T-helper 17 cell (primary cell): ENCODE data around the gene CABP2. TPM values are rescaled to one million over a fixed set of nuclear protein-coding genes. Genes with fewer than 3 reads are reported as not detected.
"Not testable (repeated sequence)": the region's sequence is repeated elsewhere in the genome, so short reads cannot be mapped to it uniquely, and the experiment has no call there.

Source experiments
- ATAC-seq: fragments of 150-1000 bp; cut with Tn5 transposase; 2 replicates; pipeline ENCODE4 v1.10.0; 2021; ENCODE audit warnings: mild to moderate bottlenecking, moderate library complexity
- DNase-seq, 3 donors: peaks; one replicate each; pipeline versions ENCODE4 v3.0.0 to v3.0.0-alpha.2; 2020 to 2021
- H3K9me3 ChIP-seq: one replicate; pipeline ENCODE4 v1.7.0; 2013; ENCODE audit warnings: low read length, mild to moderate bottlenecking; ENCODE audit not compliant: control insufficient read depth, poor library complexity, severe bottlenecking
- H3K27ac Mint-ChIP-seq: one replicate; pipeline ENCODE4 v1.8.0; 2022; ENCODE audit warnings: mild to moderate bottlenecking, moderate library complexity, mixed read lengths
- H3K27me3 Mint-ChIP-seq: one replicate; pipeline ENCODE4 v1.8.0; 2022; ENCODE audit warnings: mixed read lengths
- H3K36me3 Mint-ChIP-seq: one replicate; pipeline ENCODE4 v1.8.0; 2022; ENCODE audit warnings: low read depth, mixed read lengths
- H3K4me1 Mint-ChIP-seq: one replicate; pipeline ENCODE4 v1.8.0; 2022; ENCODE audit warnings: mild to moderate bottlenecking, mixed read lengths
- H3K4me3 Mint-ChIP-seq: one replicate; pipeline ENCODE4 v1.8.0; 2022; ENCODE audit warnings: mild to moderate bottlenecking, moderate library complexity, mixed read lengths
- total RNA-seq, 4 donors: library from RNA in 2 of 4; stranded (reverse) in 2 of 4; gene quantifications; one replicate each; pipeline ENCODE4 v1.2.3 and lab custom pipeline; 2022 to 2026

The CABP2 gene
- total RNA-seq, 2 donors from 2014 or later: not detected

DNA sequence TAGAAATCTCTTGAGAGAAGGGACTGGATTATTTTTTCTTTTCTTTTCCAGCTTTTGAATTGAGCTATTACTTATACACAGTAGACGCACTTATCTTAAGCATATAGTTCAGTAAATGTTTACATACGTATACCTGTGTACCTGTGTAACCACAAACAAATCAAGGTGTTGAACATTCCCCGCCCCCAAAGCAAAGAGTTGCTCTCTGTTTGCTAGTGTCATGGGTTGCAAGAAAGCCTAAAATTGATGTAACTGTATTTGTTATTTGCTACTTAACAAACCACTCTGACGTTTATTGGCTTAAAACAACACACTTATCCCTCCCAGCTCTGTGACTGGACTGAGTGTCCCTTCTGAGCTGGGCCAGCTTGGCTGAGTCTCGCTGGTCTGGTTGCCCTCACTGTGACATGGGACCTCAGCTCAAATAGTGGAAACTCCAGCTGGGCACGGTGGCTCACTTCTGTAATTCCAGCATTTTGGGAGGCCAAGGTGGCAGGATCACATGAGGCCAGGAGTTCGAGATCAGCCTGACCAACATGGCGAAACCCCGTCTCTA, 25.4 kb upstream of the CABP2 start:
- Mint-ChIP-seq H3K4me1 (no peaks in the 10 kb centered on the region), H3K27me3 (peaks cover 18% of the 10 kb centered on the region), H3K27ac (no peak overlapping the region), H3K36me3 (peaks cover 2% of the 10 kb centered on the region), H3K4me3 (no peak overlapping the region)
- ATAC-seq (no peak), DNase-seq (no peak)
- H3K9me3 ChIP-seq: no peaks in the 10 kb centered on the region

DNA sequence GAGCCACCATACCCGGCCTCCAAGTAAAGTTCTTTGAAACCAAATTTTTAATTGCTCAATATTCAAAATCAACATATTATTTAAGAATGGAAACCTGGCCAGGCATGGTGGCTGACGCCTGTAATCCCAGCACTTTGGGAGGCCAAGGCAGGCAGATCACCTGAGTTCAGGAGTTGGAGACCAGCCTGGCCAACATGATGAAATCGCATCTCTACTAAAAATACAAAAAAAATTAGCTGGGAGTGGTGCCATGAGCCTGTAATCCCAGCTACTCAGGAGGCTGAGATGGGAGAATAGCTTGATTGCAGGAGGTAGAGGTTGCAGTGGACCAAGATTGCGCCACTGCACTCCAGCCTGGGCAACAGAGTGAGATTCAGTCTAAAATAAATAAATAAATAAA, 24.9 kb upstream of the CABP2 start:
- H3K36me3 Mint-ChIP-seq, ATAC-seq, H3K4me1 Mint-ChIP-seq, H3K27ac Mint-ChIP-seq, DNase-seq, H3K9me3 ChIP-seq, H3K4me3 Mint-ChIP-seq: not testable (repeated sequence)
- H3K27me3 Mint-ChIP-seq: peaks cover 18% of the 10 kb centered on the region

DNA sequence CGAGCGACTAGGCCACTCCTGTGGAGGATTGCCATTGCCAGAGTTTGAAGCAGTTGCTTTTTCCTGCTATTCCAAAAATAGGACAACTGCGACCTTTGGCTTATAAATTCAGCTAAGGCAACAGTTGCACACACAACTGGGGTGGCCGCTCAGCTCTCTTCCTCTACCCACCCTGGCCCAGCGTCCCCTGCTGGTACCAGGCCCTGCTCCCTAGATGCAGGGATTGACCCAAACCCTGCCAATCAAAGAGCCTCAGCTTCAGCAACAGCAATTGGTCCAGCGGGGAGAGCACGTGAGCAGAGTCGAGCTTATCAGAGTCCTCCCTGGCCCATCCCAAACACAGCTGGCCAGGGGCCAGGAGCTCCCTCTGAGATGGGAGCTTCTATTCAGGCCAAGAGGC, 22.0 kb upstream of the CABP2 start:
- H3K4me1 Mint-ChIP-seq: no peaks in the 10 kb centered on the region
- no peaks in the 10 kb centered on the region for H3K9me3 ChIP-seq
- no peak overlapping the region for H3K27ac Mint-ChIP-seq
- DNase-seq: no peak
- no peak for ATAC-seq
- H3K36me3 Mint-ChIP-seq: peaks cover 2% of the 10 kb centered on the region
- peaks cover 18% of the 10 kb centered on the region for H3K27me3 Mint-ChIP-seq
- H3K4me3 Mint-ChIP-seq: no peak overlapping the region

- Mint-ChIP-seq H3K4me3 (no peak overlapping the region), H3K4me1 (no peaks in the 10 kb centered on the region), H3K27ac (no peak overlapping the region), H3K36me3 (no peaks in the 10 kb centered on the region), H3K27me3 (peaks cover 12% of the 10 kb centered on the region)
- H3K9me3 ChIP-seq: no peaks in the 10 kb centered on the region
- no peak for DNase-seq
- ATAC-seq: no peak
Observed at GRCh38 chr11:67544616-67545242, 21.5 kb upstream of the CABP2 start.

- ATAC-seq: no peak
- Mint-ChIP-seq H3K36me3 (no peaks in the 10 kb centered on the region), H3K27me3 (peaks cover 12% of the 10 kb centered on the region), H3K4me1 (no peaks in the 10 kb centered on the region), H3K27ac (no peak overlapping the region), H3K4me3 (no peak overlapping the region)
- no peak for DNase-seq
- H3K9me3 ChIP-seq: no peaks in the 10 kb centered on the region
Observed at GRCh38 chr11:67543585-67543984, 20.3 kb upstream of the CABP2 start.

DNA sequence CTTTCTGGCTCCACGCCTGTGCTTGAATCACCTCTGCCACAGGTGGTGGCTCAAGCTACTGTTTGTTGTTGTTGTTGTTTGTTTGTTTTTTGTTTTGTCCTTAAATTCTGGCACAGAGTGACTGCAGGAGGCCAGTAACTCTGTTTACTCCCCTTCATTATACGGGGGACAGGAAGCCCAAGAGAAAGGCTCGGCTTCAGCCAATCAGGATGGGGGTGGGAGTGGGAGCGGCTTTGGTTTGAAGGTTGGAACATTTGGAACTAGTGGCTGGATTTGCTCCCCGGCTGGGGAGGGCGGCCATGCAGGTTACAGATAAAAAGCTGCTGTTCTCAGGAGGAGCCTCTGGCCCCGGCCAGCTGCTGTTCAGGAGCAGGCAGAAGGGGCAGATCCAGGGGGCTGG, 19.7 kb upstream of the CABP2 start:
- no peak overlapping the region for H3K27ac Mint-ChIP-seq
- no peaks in the 10 kb centered on the region for H3K4me1 Mint-ChIP-seq
- H3K36me3 Mint-ChIP-seq: no peaks in the 10 kb centered on the region
- no peak for ATAC-seq
- DNase-seq: no peak
- no peak overlapping the region for H3K4me3 Mint-ChIP-seq
- peaks cover 12% of the 10 kb centered on the region for H3K27me3 Mint-ChIP-seq
- no peaks in the 10 kb centered on the region for H3K9me3 ChIP-seq

DNA sequence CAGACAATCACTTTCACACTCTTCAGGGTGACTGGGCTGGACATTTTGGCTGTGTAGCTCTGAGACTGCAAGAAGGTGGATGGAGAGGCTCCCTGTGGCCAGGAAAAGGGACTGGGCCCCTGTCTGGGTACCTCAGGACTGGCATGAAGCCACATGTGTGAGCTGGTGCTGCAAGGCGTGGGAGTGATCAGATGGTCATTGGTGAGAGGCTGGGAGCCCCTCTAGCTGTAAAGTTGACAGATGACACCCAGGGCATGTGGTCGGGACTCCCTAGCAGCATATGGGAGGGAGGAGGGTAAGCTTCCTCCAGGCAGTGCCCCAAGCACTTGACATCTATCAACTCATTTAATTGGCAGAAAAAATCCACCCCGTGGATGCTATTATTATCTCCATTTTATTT, 18.9 kb upstream of the CABP2 start:
- Mint-ChIP-seq H3K4me3 (no peak overlapping the region), H3K27ac (no peak overlapping the region), H3K27me3 (peaks cover 12% of the 10 kb centered on the region), H3K36me3 (no peaks in the 10 kb centered on the region), H3K4me1 (no peaks in the 10 kb centered on the region)
- ATAC-seq: no peak
- H3K9me3 ChIP-seq: no peaks in the 10 kb centered on the region
- DNase-seq: no peak

DNA sequence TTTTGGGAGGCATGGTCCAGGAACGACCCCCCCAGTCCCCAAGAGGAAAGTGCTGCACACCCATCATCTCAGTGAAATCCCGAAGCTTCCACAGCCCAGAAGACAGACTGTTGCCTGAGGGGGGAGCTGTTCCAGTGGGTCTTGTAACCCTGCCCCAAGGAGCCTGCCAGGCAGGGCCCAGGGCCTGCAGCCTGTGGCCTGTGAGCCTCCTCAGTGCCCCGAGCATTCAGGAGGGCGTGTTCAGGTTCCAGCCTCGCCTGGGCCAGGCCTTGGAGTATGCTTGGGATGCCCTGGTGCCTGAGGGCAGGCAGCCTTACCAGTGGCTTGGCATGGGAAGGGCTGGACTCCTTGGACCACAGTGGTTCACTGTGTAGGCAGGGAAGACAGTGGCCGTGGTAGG, 18.0 kb upstream of the CABP2 start:
- ATAC-seq: no peak
- Mint-ChIP-seq H3K4me1 (no peaks in the 10 kb centered on the region), H3K4me3 (no peak overlapping the region), H3K27me3 (peaks cover 4% of the 10 kb centered on the region), H3K36me3 (no peaks in the 10 kb centered on the region), H3K27ac (no peak overlapping the region)
- DNase-seq: no peak
- no peaks in the 10 kb centered on the region for H3K9me3 ChIP-seq

DNA sequence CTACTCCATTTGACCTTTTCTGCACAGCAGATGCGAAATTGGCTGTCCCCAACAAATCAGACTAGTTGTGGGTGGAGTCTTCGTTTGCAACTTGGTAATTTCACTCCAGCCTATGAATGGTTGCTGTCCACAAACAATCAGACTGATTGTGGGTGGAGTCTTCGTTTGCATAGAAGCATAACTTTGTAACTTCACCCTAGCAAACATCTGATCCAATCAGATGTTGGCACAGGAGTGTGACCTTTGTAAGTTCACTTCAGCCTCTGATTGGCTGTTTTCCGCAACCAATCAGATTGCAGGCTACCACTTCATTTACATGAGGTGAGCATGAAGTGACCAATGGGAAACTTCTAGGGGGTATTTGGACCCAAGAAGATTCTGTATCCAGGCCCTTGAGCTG, 16.3 kb upstream of the CABP2 start:
- ATAC-seq (no peak), DNase-seq (no peak)
- H3K9me3 ChIP-seq: no peaks in the 10 kb centered on the region
- Mint-ChIP-seq H3K27me3 (no peaks in the 10 kb centered on the region), H3K36me3 (no peaks in the 10 kb centered on the region), H3K4me3 (no peak overlapping the region), H3K27ac (no peak overlapping the region), H3K4me1 (no peaks in the 10 kb centered on the region)

GRCh38 chr11:67538823-67539505, 15.7 kb upstream of the CABP2 start:
- no peaks in the 10 kb centered on the region for H3K9me3 ChIP-seq
- no peak for DNase-seq
- ATAC-seq: no peak
- H3K36me3 Mint-ChIP-seq: no peaks in the 10 kb centered on the region
- no peak overlapping the region for H3K27ac Mint-ChIP-seq
- no peaks in the 10 kb centered on the region for H3K27me3 Mint-ChIP-seq
- H3K4me3 Mint-ChIP-seq: no peak overlapping the region
- H3K4me1 Mint-ChIP-seq: no peaks in the 10 kb centered on the region

DNA sequence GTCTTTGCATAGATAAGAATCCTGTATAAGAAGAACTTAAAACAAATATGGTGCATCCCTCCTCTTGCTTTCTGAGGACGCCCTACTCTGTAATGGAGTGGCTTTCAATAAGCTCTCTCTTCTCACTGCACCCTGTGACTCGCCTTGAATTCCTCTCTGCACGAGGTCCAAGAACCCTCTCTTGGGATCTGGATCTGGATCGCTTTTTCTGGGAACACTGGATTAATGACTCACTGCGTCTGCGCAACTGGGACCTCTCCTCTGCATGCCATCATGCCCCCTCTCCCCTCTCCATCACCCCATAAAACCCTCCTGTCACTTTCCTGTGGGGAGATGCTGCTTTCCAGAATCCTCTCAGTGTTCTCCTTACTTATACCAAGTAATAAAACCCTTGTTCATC, 15.1 kb upstream of the CABP2 start:
- no peak overlapping the region for H3K4me3 Mint-ChIP-seq
- no peak overlapping the region for H3K27ac Mint-ChIP-seq
- DNase-seq (no peak), ATAC-seq (no peak)
- H3K9me3 ChIP-seq: no peaks in the 10 kb centered on the region
- no peaks in the 10 kb centered on the region for H3K4me1 Mint-ChIP-seq
- H3K36me3 Mint-ChIP-seq: no peaks in the 10 kb centered on the region
- no peaks in the 10 kb centered on the region for H3K27me3 Mint-ChIP-seq

DNA sequence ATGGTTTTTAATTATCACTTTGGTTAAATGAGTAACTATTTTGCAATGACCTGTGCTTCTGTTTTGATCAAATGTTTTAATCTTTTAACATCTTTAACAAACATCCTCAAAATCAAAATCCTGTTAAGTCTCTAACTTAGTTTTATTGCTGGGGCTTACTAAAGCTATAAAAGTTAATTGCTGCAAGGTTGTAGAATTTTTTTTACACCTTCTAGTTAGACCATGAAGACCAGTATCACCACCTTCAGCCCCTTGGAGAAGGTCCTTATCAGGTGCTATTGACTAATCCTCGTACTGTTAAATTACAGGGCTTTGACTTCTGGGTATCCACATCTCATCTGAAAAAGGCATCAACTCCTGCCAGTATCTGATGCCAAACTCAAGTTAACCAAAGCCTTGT, 12.3 kb upstream of the CABP2 start:
- no peak overlapping the region for H3K27ac Mint-ChIP-seq
- no peaks in the 10 kb centered on the region for H3K36me3 Mint-ChIP-seq
- no peaks in the 10 kb centered on the region for H3K9me3 ChIP-seq
- no peaks in the 10 kb centered on the region for H3K27me3 Mint-ChIP-seq
- H3K4me3 Mint-ChIP-seq: no peak overlapping the region
- ATAC-seq (no peak), DNase-seq (no peak)
- H3K4me1 Mint-ChIP-seq: no peaks in the 10 kb centered on the region

GRCh38 chr11:67534070-67534679, 10.9 kb upstream of the CABP2 start:
- peaks cover 3% of the 10 kb centered on the region for H3K27me3 Mint-ChIP-seq
- no peaks in the 10 kb centered on the region for H3K9me3 ChIP-seq
- ATAC-seq (no peak), DNase-seq (no peak)
- no peaks in the 10 kb centered on the region for H3K4me1 Mint-ChIP-seq
- H3K27ac Mint-ChIP-seq: no peak overlapping the region
- no peaks in the 10 kb centered on the region for H3K36me3 Mint-ChIP-seq
- H3K4me3 Mint-ChIP-seq: no peak overlapping the region

DNA sequence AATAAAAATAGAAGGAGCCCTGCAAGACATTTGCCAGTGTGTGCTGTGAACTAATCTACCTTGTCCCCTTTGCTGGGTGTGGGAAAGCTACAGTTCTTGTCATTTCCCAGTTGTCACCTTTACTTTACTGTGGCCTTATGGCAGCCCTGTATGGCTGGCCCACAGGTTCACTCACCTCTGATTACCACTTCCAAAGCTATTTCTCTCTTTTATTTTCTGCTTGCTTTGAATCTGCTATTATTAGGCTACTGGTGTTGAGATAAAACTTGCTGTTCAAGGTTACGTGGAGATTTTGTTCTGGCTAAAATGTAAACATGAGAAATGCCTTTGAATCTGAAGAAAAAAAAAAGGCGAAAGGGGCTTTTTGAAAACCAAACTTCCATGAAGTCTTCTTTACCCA, 9.6 kb upstream of the CABP2 start:
- no peak overlapping the region for H3K4me3 Mint-ChIP-seq
- DNase-seq: no peak
- no peaks in the 10 kb centered on the region for H3K9me3 ChIP-seq
- H3K36me3 Mint-ChIP-seq: no peaks in the 10 kb centered on the region
- no peaks in the 10 kb centered on the region for H3K4me1 Mint-ChIP-seq
- H3K27me3 Mint-ChIP-seq: peaks cover 9% of the 10 kb centered on the region
- no peak overlapping the region for H3K27ac Mint-ChIP-seq
- no peak for ATAC-seq
